CD14-positive monocyte (primary cell): ENCODE results near the gene NLRP10. TPM values are rescaled to one million over a fixed set of nuclear protein-coding genes. Genes with fewer than 3 reads are reported as not detected.

Source experiments
- DNase-seq, 3 donors: peaks; one replicate each; pipeline ENCODE4 v3.0.0-alpha.2; 2011 to 2022
- H2AFZ ChIP-seq: 2 replicates; pipeline ENCODE4 v1.6.0; 2012; ENCODE audit warnings: mild to moderate bottlenecking, low read depth, low read length, inconsistent platforms; ENCODE audit not compliant: insufficient read depth, poor library complexity, severe bottlenecking
- H3K27ac ChIP-seq, 2 donors: 1 replicate in 1 of 2; 2 replicates in 1 of 2; pipeline ENCODE4 v1.5.1; 2012 to 2013; ENCODE audit warnings: low read length in 2 of 2, control low read depth in 1 of 2, inconsistent platforms in 1 of 2, low read depth in 1 of 2, mild to moderate bottlenecking in 1 of 2
- H3K27me3 ChIP-seq, 2 donors: one replicate each; pipeline versions ENCODE4 v1.6.0 to v1.6.1; 2011 to 2013; ENCODE audit warnings: low read length in 2 of 2; ENCODE audit not compliant: control insufficient read depth in 2 of 2, insufficient read depth in 2 of 2
- H3K36me3 ChIP-seq, 2 donors: replicated peaks in 1 of 2; 1 replicate in 1 of 2; 2 replicates in 1 of 2; pipeline versions ENCODE4 v1.5.1 to v1.6.1; 2012 to 2013; ENCODE audit warnings: low read length in 2 of 2, control low read depth in 1 of 2, inconsistent platforms in 1 of 2, mild to moderate bottlenecking in 1 of 2; ENCODE audit not compliant: insufficient read depth in 2 of 2, control insufficient read depth in 1 of 2
- H3K4me1 ChIP-seq, 2 donors: 1 replicate in 1 of 2; 2 replicates in 1 of 2; pipeline versions ENCODE4 v1.5.1 to v1.6.1; 2012 to 2013; ENCODE audit warnings: low read length in 2 of 2, control low read depth in 1 of 2, inconsistent platforms in 1 of 2, mild to moderate bottlenecking in 1 of 2, moderate library complexity in 1 of 2; ENCODE audit not compliant: insufficient read depth in 2 of 2, control insufficient read depth in 1 of 2
- H3K4me2 ChIP-seq: replicated peaks from 2 replicates; pipeline ENCODE3; 2012; ENCODE audit warnings: low read length, moderate library complexity, mild to moderate bottlenecking; ENCODE audit not compliant: poor library complexity, severe bottlenecking; ENCODE audit errors: extremely low read depth
- H3K4me3 ChIP-seq, 3 experiments: fragments of 200-600 bp in 1 of 3; sonication (generic) in 1 of 3; replicated peaks in 1 of 3; 1 replicate in 2 of 3; 2 replicates in 1 of 3; pipeline ENCODE4 v1.5.1; 2011 to 2013; ENCODE audit warnings: low read length in 3 of 3, mild to moderate bottlenecking in 3 of 3, control low read depth in 2 of 3, low read depth in 2 of 3, inconsistent platforms in 1 of 3, moderate library complexity in 1 of 3
- H3K79me2 ChIP-seq: 2 replicates; pipeline ENCODE4 v1.6.0; 2012; ENCODE audit warnings: mild to moderate bottlenecking, control low read depth, inconsistent platforms, low read length, moderate library complexity; ENCODE audit not compliant: insufficient read depth
- H3K9ac ChIP-seq: 2 replicates; pipeline ENCODE4 v1.6.0; 2017; ENCODE audit warnings: low read length, mild to moderate bottlenecking; ENCODE audit not compliant: insufficient read depth, poor library complexity, severe bottlenecking
- H3K9me3 ChIP-seq, 2 donors: replicated peaks in 1 of 2; 1 replicate in 1 of 2; 2 replicates in 1 of 2; pipeline versions ENCODE4 v1.5.1 to v1.6.1; 2012 to 2013; ENCODE audit warnings: low read length in 2 of 2, control low read depth in 1 of 2; ENCODE audit not compliant: control insufficient read depth in 1 of 2, insufficient read depth in 1 of 2
- H4K20me1 ChIP-seq: 2 replicates; pipeline ENCODE4 v1.6.0; 2012; ENCODE audit warnings: mild to moderate bottlenecking, low read length, control low read depth, moderate library complexity; ENCODE audit not compliant: insufficient read depth
- H3K27ac Mint-ChIP-seq, 7 donors: one replicate each; pipeline ENCODE4 v1.8.0; 2020; ENCODE audit warnings: mild to moderate bottlenecking in 7 of 7, mixed read lengths in 7 of 7, moderate library complexity in 6 of 7, inconsistent platforms in 2 of 7
- H3K27me3 Mint-ChIP-seq, 3 donors: one replicate each; pipeline ENCODE4 v1.8.0; 2021 to 2022; ENCODE audit warnings: low read depth in 3 of 3, mild to moderate bottlenecking in 3 of 3, mixed read lengths in 3 of 3, moderate library complexity in 3 of 3, inconsistent platforms in 1 of 3
- H3K36me3 Mint-ChIP-seq, 2 donors: one replicate each; pipeline ENCODE4 v1.8.0; 2020; ENCODE audit warnings: mixed read lengths in 2 of 2, inconsistent platforms in 1 of 2, mild to moderate bottlenecking in 1 of 2
- H3K4me1 Mint-ChIP-seq: one replicate; pipeline ENCODE4 v1.8.0; 2020; ENCODE audit warnings: mild to moderate bottlenecking, mixed read lengths
- H3K4me3 Mint-ChIP-seq, 2 donors: one replicate each; pipeline ENCODE4 v1.8.0; 2020; ENCODE audit warnings: mild to moderate bottlenecking in 2 of 2, mixed read lengths in 2 of 2, moderate library complexity in 1 of 2
- H3K9me3 Mint-ChIP-seq, 7 donors: one replicate each; pipeline ENCODE4 v1.8.0; 2020 to 2022; ENCODE audit warnings: mixed read lengths in 7 of 7, mild to moderate bottlenecking in 6 of 7, moderate library complexity in 6 of 7, inconsistent platforms in 2 of 7
- WGBS: methylation state at CpG from one replicate; pipeline ENCODE4 v1.1.5; 2013; ENCODE audit warnings: missing lambda C conversion rate; ENCODE audit not compliant: insufficient coverage; 5-methylcytosine and 5-hydroxymethylcytosine counted together
- intact Hi-C, 2 donors: fragments of 100-400 bp; cut with micrococcal nuclease; formaldehyde crosslinking; loops; one replicate each; pipeline versions ENCODE4 v1.15.0 to v1.15.1; 2023
- polyA plus RNA-seq, 3 donors: library from polyadenylated mRNA; depleted of rRNA in 1 of 3; unstranded in 2 of 3; stranded (reverse) in 1 of 3; fragments of 300-500 nt in 2 of 3; fragments of >200 nt in 1 of 3; fragmentation: Illumina TruSeq in 2 of 3; gene quantifications; 1 replicate in 2 of 3; 2 replicates in 1 of 3; pipeline ENCODE4 v1.2.3, GENCODE V29; 2012 to 2021
- TF ChIP-seq, protein P1 (sequence below): fragments of 200-600 bp; IDR thresholded peaks from one replicate; pipeline ENCODE4 v1.8.0; 2022; ENCODE audit warnings: antibody characterized with exemption, mild to moderate bottlenecking

NLRP10 gene
- polyA plus RNA-seq, 3 donors, result not detected

DNA sequence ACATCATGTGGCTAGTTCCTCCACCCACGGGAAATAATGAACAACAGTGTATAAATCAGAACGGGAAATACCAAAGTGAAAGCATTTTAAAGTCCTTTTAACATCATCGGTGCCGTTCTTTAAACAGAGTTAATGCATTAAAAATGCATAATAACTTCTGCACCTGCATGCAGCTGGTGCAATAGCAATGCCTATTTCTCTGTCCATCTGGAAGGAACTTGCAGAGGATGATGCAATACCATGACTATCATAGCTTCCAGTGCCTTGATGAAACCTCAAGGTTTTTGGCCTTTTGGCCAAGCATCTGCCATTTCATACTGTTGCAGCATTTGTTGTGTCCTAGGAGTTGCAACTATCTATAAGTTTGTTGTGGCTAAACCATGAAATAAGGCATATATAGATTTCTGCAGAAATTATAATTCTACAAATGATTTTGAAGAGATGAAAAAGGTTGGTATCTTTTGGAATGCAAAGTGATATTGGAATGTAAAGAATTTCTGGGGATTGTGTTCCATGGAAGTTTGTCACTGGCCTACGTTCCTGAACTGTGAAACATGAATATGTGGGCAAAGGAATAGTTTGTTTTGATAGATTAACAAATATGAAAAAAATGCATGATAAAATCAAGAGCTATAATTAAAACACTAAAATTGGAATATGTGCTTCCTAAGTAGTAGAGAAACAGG lies 12.1 kb upstream of the NLRP10 start:
- no peak overlapping the region for H3K4me2 ChIP-seq
- no peaks in the 10 kb centered on the region for H3K36me3 Mint-ChIP-seq
- DNase-seq, result no peak
- WGBS, result no CpG with 5 or more reads among the region's 5 CpGs
- no peaks in the 10 kb centered on the region for H3K79me2 ChIP-seq
- H3K4me1 Mint-ChIP-seq, result no peaks in the 10 kb centered on the region
- no peaks in the 10 kb centered on the region for H3K27me3 ChIP-seq
- no peak overlapping the region for H3K27ac ChIP-seq
- H3K9ac ChIP-seq, result no peak overlapping the region
- H2AFZ ChIP-seq, result no peak overlapping the region
- TF ChIP-seq, protein P1, sequence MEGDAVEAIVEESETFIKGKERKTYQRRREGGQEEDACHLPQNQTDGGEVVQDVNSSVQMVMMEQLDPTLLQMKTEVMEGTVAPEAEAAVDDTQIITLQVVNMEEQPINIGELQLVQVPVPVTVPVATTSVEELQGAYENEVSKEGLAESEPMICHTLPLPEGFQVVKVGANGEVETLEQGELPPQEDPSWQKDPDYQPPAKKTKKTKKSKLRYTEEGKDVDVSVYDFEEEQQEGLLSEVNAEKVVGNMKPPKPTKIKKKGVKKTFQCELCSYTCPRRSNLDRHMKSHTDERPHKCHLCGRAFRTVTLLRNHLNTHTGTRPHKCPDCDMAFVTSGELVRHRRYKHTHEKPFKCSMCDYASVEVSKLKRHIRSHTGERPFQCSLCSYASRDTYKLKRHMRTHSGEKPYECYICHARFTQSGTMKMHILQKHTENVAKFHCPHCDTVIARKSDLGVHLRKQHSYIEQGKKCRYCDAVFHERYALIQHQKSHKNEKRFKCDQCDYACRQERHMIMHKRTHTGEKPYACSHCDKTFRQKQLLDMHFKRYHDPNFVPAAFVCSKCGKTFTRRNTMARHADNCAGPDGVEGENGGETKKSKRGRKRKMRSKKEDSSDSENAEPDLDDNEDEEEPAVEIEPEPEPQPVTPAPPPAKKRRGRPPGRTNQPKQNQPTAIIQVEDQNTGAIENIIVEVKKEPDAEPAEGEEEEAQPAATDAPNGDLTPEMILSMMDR, result no peak
- intact Hi-C loops, result no loop called here
- no peak overlapping the region for H3K4me3 ChIP-seq
- H3K4me1 ChIP-seq, result no peaks in the 10 kb centered on the region
- H3K27ac Mint-ChIP-seq, result no peak overlapping the region
- H4K20me1 ChIP-seq, result no peaks in the 10 kb centered on the region
- no peak overlapping the region for H3K4me3 Mint-ChIP-seq
- no peaks in the 10 kb centered on the region for H3K9me3 Mint-ChIP-seq
- H3K9me3 ChIP-seq, result no peaks in the 10 kb centered on the region
- H3K27me3 Mint-ChIP-seq, result peaks cover 2 to 4% (median 3%) of the 10 kb centered on the region in 3 donors
- H3K36me3 ChIP-seq, result no peaks in the 10 kb centered on the region

GRCh38 chr11:7974668-7975067 lies 9.4 kb upstream of the NLRP10 start:
- no peaks in the 10 kb centered on the region for H3K4me1 Mint-ChIP-seq
- no peak overlapping the region for H3K4me2 ChIP-seq
- DNase-seq, result no peak
- WGBS, result no CpG with 5 or more reads among the region's 2 CpGs
- no peaks in the 10 kb centered on the region for H3K79me2 ChIP-seq
- no peaks in the 10 kb centered on the region for H3K9me3 Mint-ChIP-seq
- no peak overlapping the region for H3K9ac ChIP-seq
- H3K36me3 ChIP-seq, result no peaks in the 10 kb centered on the region
- H3K27ac ChIP-seq, result no peak overlapping the region
- H3K4me3 ChIP-seq, result no peak overlapping the region
- no peaks in the 10 kb centered on the region for H3K27me3 ChIP-seq
- no peak overlapping the region for H2AFZ ChIP-seq
- TF ChIP-seq, protein P1, result no peak
- intact Hi-C loops, result no loop called here
- H3K4me1 ChIP-seq, result no peaks in the 10 kb centered on the region
- H4K20me1 ChIP-seq, result no peaks in the 10 kb centered on the region
- H3K27me3 Mint-ChIP-seq, result peaks cover 4 to 6% (median 6%) of the 10 kb centered on the region in 3 donors
- H3K27ac Mint-ChIP-seq, result no peak overlapping the region
- H3K36me3 Mint-ChIP-seq, result no peaks in the 10 kb centered on the region
- no peak overlapping the region for H3K4me3 Mint-ChIP-seq
- H3K9me3 ChIP-seq, result no peaks in the 10 kb centered on the region
